OCI-LY7 (cell line): Measurements from ENCODE around the gene POU4F1. TPM values are rescaled to one million over a fixed set of nuclear protein-coding genes. Genes with fewer than 3 reads are reported as not detected.

Experiments used
- BruUV-seq: library from RNA; stranded (reverse); fragments of 400-500 nt; replicated peaks from 2 replicates; lab custom pipeline; 2021; lab: Mats Ljungman, UMichigan
- CTCF ChIA-PET: fragments of 300-600 bp; sonication (Branson Sonifier 250); formaldehyde crosslinking; loops from one replicate; lab custom pipeline; 2022; ENCODE audit warnings: antibody characterized with exemption; ENCODE audit not compliant: unreplicated experiment; lab: Charles Lee
- POLR2A ChIA-PET: fragments of 300-600 bp; sonication (Branson Sonifier 250); formaldehyde crosslinking; loops from one replicate; lab custom pipeline; 2022; ENCODE audit warnings: antibody characterized with exemption; lab: Charles Lee
- DNase-seq: peaks from one replicate; pipeline ENCODE4 v3.0.0-alpha.2; 2015; ENCODE audit warnings: low spot score
- H2AFZ ChIP-seq: fragments of 200-600 bp; sonication (generic), shearing (Covaris generic); 2 replicates; pipeline ENCODE4 v1.6.1; 2014; ENCODE audit warnings: mild to moderate bottlenecking, antibody characterized with exemption, low read length, moderate library complexity
- H3K27ac ChIP-seq: fragments of 200-600 bp; sonication (generic); 2 replicates; pipeline ENCODE4 v1.5.1; 2014; ENCODE audit warnings: mixed run types, low read depth, mild to moderate bottlenecking, moderate library complexity, low read length, inconsistent platforms; ENCODE audit not compliant: poor library complexity, severe bottlenecking
- H3K36me3 ChIP-seq: fragments of 200-600 bp; sonication (generic); 2 replicates; pipeline ENCODE4 v1.6.1; 2014; ENCODE audit warnings: mild to moderate bottlenecking, antibody characterized with exemption, low read length, moderate library complexity, mixed read lengths; ENCODE audit not compliant: insufficient read depth
- H3K4me1 ChIP-seq: fragments of 200-600 bp; sonication (generic); 2 replicates; pipeline ENCODE4 v1.5.1; 2014; ENCODE audit warnings: mild to moderate bottlenecking, low read length; ENCODE audit not compliant: insufficient read depth, poor library complexity, severe bottlenecking
- H3K4me2 ChIP-seq: fragments of 200-600 bp; sonication (generic); 2 replicates; pipeline ENCODE4 v1.6.1; 2014; ENCODE audit warnings: mild to moderate bottlenecking, low read length
- H3K4me3 ChIP-seq: fragments of 200-600 bp; sonication (generic); 2 replicates; pipeline ENCODE4 v1.5.1; 2014; ENCODE audit warnings: mild to moderate bottlenecking, low read depth, low read length; ENCODE audit not compliant: poor library complexity, severe bottlenecking
- H3K79me2 ChIP-seq: fragments of 200-600 bp; sonication (generic); 2 replicates; pipeline ENCODE4 v1.6.1; 2016; ENCODE audit warnings: low read depth, mild to moderate bottlenecking, low read length, moderate library complexity, mixed read lengths; ENCODE audit not compliant: insufficient read depth
- H3K9me2 ChIP-seq: fragments of 200-600 bp; sonication (generic); 2 replicates; pipeline ENCODE4 v1.6.1; 2016; ENCODE audit warnings: mild to moderate bottlenecking, low read length, mixed read lengths; ENCODE audit not compliant: insufficient read depth
- H3K9me3 ChIP-seq: fragments of 200-600 bp; sonication (generic); 2 replicates; pipeline ENCODE4 v1.6.1; 2014; ENCODE audit warnings: mild to moderate bottlenecking, mixed run types, low read length, mixed read lengths
- H4K20me1 ChIP-seq: fragments of 200-600 bp; sonication (generic); 2 replicates; pipeline ENCODE4 v1.6.1; 2014; ENCODE audit warnings: mild to moderate bottlenecking, antibody characterized with exemption, low read length, moderate library complexity, mixed read lengths; ENCODE audit not compliant: insufficient read depth
- CTCF ChIP-seq: fragments of 200-600 bp; sonication (generic); conservative IDR thresholded peaks from 2 replicates; pipeline ENCODE4 v1.5.1; 2014; ENCODE audit warnings: mild to moderate bottlenecking, antibody characterized with exemption, low read length, moderate library complexity, mixed read lengths
- EZH2phosphoT487 ChIP-seq: fragments of 200-600 bp; sonication (generic); IDR thresholded peaks from 2 replicates; pipeline ENCODE4 v1.6.1; 2018; ENCODE audit warnings: low read depth, borderline replicate concordance, mild to moderate bottlenecking, mixed run types, antibody characterized with exemption, low read length, moderate library complexity, mixed read lengths
- intact Hi-C: fragments of 100-400 bp; cut with micrococcal nuclease; formaldehyde crosslinking; loops from one replicate; pipeline ENCODE4 v1.10.0; 2022; ENCODE audit not compliant: unreplicated experiment
- total RNA-seq, 2 experiments: library from RNA; depleted of rRNA in 1 of 2; stranded (reverse); fragments of >200 nt in 1 of 2; shearing (Covaris generic) in 1 of 2; gene quantifications; 2 replicates each; pipeline ENCODE4 v1.2.3, GENCODE V29; 2014 to 2022

POU4F1 gene
- total RNA-seq, 2 experiments from 2014 or later: 4.5 to 7.3 TPM

GRCh38 chr13:78595495-78596398, 7.6 kb downstream of the POU4F1 start:
- Histone ChIP-seq H3K9me3 (no peaks in the 10 kb centered on the region), H4K20me1 (no peaks in the 10 kb centered on the region; the same call in 1 of the 2 replicates), H3K4me2 (no peak overlapping the region), H3K79me2 (no peaks in the 10 kb centered on the region), H3K36me3 (no peaks in the 10 kb centered on the region), H2AFZ (no peak overlapping the region), H3K4me3 (no peak overlapping the region), H3K27ac (no peak overlapping the region), H3K4me1 (peaks cover 4% of the 10 kb centered on the region), H3K9me2 (no peaks in the 10 kb centered on the region)
- BruUV-seq: no TSS peak
- POLR2A ChIA-PET: no interaction called here
- TF ChIP-seq EZH2phosphoT487: no peak
- TF ChIP-seq CTCF: no peak
- DNase-seq: no peak
- intact Hi-C loops: no loop called here
- CTCF ChIA-PET: no interaction called here

DNA sequence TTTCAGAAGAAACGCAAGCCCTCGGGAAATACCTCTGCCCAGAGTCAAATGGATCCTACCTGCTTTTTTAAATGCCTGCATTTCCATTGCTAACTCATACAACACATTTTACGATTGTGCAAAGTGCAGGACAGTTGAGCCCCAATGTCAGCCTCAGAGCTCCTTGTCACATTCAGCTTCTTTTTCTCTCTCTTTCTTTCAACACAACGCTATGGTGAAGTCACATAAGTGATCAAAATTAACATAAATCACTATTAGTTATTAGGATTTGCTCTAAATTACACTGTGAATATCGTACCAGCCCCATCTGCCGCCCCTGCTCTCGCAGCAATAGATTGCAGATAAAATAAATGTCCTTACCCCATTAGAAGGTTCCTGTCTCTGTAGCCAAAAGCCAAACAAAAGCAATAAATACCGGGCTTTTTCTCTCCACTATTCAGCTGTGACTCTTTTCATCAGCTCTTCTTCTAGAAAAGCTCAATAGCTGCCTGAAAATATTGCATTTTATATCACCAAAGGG, 8.8 kb downstream of the POU4F1 start:
- Histone ChIP-seq H3K27ac (no peak overlapping the region), H3K9me2 (no peaks in the 10 kb centered on the region)
- BruUV-seq: no TSS peak

More for the DNA sequence above, 8.8 kb downstream of the POU4F1 start:
- ChIA-PET CTCF (no interaction called here), POLR2A (interaction anchor here (1.3 kb wide), 1 partner anchor 9 kb away, joined by 3 read pairs; no protein-coding TSS in a partner anchor)
- Histone ChIP-seq H4K20me1 (no peaks in the 10 kb centered on the region), H3K79me2 (no peaks in the 10 kb centered on the region), H2AFZ (no peak overlapping the region), H3K4me2 (no peak overlapping the region), H3K9me3 (no peaks in the 10 kb centered on the region), H3K4me1 (no peaks in the 10 kb centered on the region), H3K4me3 (no peak overlapping the region), H3K36me3 (no peaks in the 10 kb centered on the region)
- TF ChIP-seq EZH2phosphoT487 (no peak), CTCF (no peak)
- no peak for DNase-seq
- intact Hi-C loops: no loop called here
